A375 (cell line): Measurements from ENCODE around the gene VCAM1. TPM values are rescaled to one million over a fixed set of nuclear protein-coding genes. Genes with fewer than 3 reads are reported as not detected.

Experiments used
- total RNA-seq: library from RNA; depleted of rRNA; stranded (reverse); fragments of >200 nt; shearing (Covaris generic); gene quantifications from 2 replicates; pipeline ENCODE4 v1.2.3, GENCODE V29; 2014; rRNA removed

Gene VCAM1
- 0.19 and 0.27 TPM in 2 replicates for total RNA-seq

GRCh38 chr1:100719490-100719889, at the start of gene VCAM1:
Gene VCAM1 (plus strand): TSS chr1:100719742. CDS start chr1:100719861, 119 bp downstream.

Other genes with a start within 250 kb of the VCAM1 start
- not detected in 2 replicates for gene GPR88, start 181.6 kb upstream of the VCAM1 start, total RNA-seq
- 13.4 and 19.2 TPM in 2 replicates for gene EXTL2, start 175.1 kb downstream of the VCAM1 start, total RNA-seq
- gene SLC30A7, start 176.3 kb downstream of the VCAM1 start, total RNA-seq = 16.8 and 25.0 TPM in 2 replicates